Measurements from ENCODE around the gene PPP1R12B.
"Not testable (repeated sequence)": the region's sequence is repeated elsewhere in the genome, so short reads cannot be mapped to it uniquely, and the experiment has no call there.

The PPP1R12B gene

GRCh38 chr1:202483362-202483761 lies 134.9 kb downstream of the PPP1R12B start:
- POLR2A ChIA-PET; DNase-seq (ENCODE audit: low read depth, low spot score); H3K4me3 ChIP-seq (ENCODE audit: low read depth, low read length): not testable (repeated sequence)
- CTCF ChIA-PET, result interaction anchor here (0.6 to 0.9 kb wide), 2 partner anchors 22 to 143 kb away, joined by 3 read pairs; no protein-coding TSS in a partner anchor

DNA sequence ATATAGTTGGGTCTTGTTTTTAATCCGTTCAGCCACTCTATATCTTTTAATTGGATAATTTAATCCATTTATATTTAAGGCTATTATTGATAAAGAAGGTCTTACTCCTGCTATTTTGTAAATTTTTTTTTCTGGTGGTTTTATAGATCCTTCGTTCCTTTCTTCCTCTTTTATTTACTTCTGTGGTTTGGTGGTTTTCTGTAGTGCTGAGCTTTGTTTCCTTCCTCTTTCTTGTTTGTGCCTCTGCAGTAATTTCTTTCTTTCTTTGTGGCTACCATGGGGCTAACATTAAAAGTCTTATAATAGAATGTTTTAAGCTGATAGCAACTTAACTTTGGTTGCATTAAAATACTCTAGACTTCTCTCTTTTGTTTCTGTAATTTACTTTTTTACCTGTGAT lies 135.5 kb downstream of the PPP1R12B start:
- H3K4me3 ChIP-seq (ENCODE audit: low read depth, low read length); DNase-seq (ENCODE audit: low read depth, low spot score); POLR2A ChIA-PET: not testable (repeated sequence)
- CTCF ChIA-PET, result interaction anchor here (0.9 kb wide), 1 partner anchor 116 kb away, joined by 3 read pairs; no protein-coding TSS in a partner anchor

- CTCF ChIA-PET, result interaction anchor here (0.9 to 1.3 kb wide), 2 partner anchors 115 to 130 kb away, joined by 3 to 5 read pairs; no protein-coding TSS in a partner anchor
- H3K4me3 ChIP-seq (ENCODE audit: low read depth, low read length); POLR2A ChIA-PET; DNase-seq (ENCODE audit: low read depth, low spot score): not testable (repeated sequence)
These were observed 136.3 kb downstream of the PPP1R12B start for GRCh38 chr1:202484820-202485219.

DNA sequence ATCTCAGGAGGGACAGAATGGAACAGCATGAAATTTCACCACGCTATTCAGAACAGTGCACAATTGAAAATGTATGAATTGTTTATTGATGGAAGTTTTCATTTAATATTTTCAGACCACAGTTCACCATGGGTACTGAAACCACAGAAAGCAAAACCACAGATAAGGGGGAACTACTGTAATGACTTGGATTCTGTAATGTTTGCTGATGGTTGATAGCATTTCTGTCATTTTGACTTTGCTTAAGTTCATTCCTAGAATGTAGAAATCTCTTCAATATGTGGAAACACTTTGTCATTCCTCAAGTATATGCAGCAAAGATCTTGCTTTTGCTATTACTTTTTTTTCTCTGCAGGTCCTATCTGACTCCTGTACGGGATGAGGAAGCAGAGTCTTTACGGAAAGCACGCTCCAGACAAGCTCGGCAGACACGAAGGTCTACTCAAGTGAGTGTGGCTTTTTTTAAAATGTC lies 139.7 kb downstream of the PPP1R12B start:
- DNase-seq (ENCODE audit: low read depth, low spot score); H3K4me3 ChIP-seq (ENCODE audit: low read depth, low read length); POLR2A ChIA-PET: not testable (repeated sequence)
- CTCF ChIA-PET, result interaction anchor here (0.6 kb wide), 1 partner anchor 140 kb away, joined by 3 read pairs; no protein-coding TSS in a partner anchor

DNA sequence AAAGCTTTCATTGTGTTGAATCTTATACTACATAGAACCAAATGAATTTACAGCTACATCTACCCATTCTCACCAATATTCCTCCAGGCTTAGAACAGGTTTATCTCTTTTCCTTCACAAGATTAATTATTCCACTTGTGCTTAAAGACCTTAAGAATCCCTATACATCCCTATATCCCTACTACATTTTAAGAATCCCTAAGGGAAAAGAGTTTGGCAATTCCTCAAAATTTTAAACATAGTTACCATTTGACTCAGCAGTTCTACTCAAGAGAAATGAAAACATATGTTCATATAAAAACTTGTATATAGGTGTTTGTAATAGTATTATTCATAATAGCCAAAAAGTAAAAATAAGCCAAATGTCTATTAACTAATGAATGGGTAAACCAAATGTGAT lies 140.6 kb downstream of the PPP1R12B start:
- POLR2A ChIA-PET; H3K4me3 ChIP-seq (ENCODE audit: low read depth, low read length); CTCF ChIA-PET; DNase-seq (ENCODE audit: low read depth, low spot score): not testable (repeated sequence)

DNA sequence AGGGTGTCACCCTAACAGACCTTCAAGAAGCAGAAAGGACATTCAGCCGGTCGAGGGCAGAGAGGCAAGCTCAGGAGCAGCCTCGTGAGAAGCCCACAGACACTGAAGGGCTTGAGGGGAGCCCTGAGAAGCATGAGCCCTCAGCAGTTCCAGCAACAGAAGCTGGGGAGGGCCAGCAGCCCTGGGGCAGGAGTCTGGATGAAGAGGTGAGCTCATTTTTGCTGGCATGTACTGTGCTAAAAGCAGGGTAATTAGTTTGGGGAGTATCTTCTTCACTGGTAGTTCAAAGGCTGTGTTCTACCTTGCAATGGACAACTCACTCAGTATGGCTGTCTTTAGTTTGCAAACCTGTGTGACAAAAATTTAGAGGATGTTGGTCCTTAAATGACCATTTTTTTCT lies 144.6 kb downstream of the PPP1R12B start:
- POLR2A ChIA-PET; DNase-seq (ENCODE audit: low read depth, low spot score); H3K4me3 ChIP-seq (ENCODE audit: low read depth, low read length): not testable (repeated sequence)
- CTCF ChIA-PET, result interaction anchor here (1.0 to 2.1 kb wide), 4 partner anchors 29 to 122 kb away, joined by 3 to 8 read pairs (median 4); no protein-coding TSS in a partner anchor

- H3K4me3 ChIP-seq (ENCODE audit: low read depth, low read length), result no peak overlapping the region
- TF ChIP-seq, protein P1, sequence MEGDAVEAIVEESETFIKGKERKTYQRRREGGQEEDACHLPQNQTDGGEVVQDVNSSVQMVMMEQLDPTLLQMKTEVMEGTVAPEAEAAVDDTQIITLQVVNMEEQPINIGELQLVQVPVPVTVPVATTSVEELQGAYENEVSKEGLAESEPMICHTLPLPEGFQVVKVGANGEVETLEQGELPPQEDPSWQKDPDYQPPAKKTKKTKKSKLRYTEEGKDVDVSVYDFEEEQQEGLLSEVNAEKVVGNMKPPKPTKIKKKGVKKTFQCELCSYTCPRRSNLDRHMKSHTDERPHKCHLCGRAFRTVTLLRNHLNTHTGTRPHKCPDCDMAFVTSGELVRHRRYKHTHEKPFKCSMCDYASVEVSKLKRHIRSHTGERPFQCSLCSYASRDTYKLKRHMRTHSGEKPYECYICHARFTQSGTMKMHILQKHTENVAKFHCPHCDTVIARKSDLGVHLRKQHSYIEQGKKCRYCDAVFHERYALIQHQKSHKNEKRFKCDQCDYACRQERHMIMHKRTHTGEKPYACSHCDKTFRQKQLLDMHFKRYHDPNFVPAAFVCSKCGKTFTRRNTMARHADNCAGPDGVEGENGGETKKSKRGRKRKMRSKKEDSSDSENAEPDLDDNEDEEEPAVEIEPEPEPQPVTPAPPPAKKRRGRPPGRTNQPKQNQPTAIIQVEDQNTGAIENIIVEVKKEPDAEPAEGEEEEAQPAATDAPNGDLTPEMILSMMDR (IDR thresholded peaks at IDR 0.05; ENCODE audit: insufficient read depth, low read length, missing control alignments), result no peak
- ChIA-PET POLR2A (no interaction called here), CTCF (interaction anchor here (2.0 to 11.4 kb wide), 2 partner anchors 102 to 220 kb away, joined by 5 to 150 read pairs; no protein-coding TSS in a partner anchor)
- no peak for DNase-seq (ENCODE audit: low read depth, low spot score)
These were observed 150.0 kb downstream of the PPP1R12B start for GRCh38 chr1:202498542-202498941.

DNA sequence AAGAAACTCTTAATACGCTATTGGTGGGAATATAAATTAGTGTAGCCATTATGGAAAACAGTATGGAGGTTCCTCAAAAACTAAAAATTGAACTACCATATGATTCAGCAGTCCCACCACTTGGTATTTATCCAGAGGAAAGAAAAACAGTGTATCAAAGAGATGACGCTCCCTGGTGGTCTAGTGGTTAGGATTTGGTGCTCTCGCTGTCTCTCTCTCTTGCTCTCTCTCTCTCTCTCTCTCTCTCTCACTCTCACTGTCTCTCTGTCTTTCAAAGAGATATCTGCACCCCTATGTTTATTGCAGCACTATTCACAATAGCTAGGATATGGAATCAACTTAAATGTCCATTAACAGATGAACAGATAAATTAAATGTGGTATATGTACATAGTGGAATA lies 151.5 kb downstream of the PPP1R12B start:
- DNase-seq (ENCODE audit: low read depth, low spot score); POLR2A ChIA-PET; H3K4me3 ChIP-seq (ENCODE audit: low read depth, low read length): not testable (repeated sequence)
- CTCF ChIA-PET, result interaction anchor here (0.7 to 11.4 kb wide), 3 partner anchors 75 to 126 kb away, joined by 4 to 150 read pairs (median 7); no protein-coding TSS in a partner anchor

DNA sequence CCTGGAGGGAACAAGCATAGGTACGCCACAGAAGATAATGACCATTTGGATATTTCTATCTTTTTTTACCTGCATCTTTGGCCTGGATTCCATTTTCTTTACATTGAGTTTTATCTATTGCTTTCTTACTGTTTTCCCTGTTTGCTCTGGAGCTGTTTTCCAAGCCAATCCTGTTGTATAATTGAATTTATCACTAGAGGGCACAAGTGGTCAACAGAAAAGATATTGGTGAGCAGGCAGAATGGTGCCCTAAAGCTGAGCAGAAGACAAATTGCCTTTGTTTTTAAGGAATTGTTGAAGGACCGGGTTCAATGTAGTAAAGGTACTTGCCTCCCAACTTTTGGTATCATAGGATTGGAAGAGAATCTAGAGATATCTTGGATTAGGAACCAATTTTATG lies 152.8 kb downstream of the PPP1R12B start:
- ChIA-PET CTCF (interaction anchor here (0.7 to 11.4 kb wide), 19 partner anchors 42 to 218 kb away, joined by 3 to 150 read pairs (median 4); no protein-coding TSS in a partner anchor), POLR2A (no interaction called here)
- no peak overlapping the region for H3K4me3 ChIP-seq (ENCODE audit: low read depth, low read length)
- TF ChIP-seq, protein P1 (IDR thresholded peaks at IDR 0.05; ENCODE audit: insufficient read depth, low read length, missing control alignments), result peak; percentile 10
- DNase-seq (ENCODE audit: low read depth, low spot score), result no peak

DNA sequence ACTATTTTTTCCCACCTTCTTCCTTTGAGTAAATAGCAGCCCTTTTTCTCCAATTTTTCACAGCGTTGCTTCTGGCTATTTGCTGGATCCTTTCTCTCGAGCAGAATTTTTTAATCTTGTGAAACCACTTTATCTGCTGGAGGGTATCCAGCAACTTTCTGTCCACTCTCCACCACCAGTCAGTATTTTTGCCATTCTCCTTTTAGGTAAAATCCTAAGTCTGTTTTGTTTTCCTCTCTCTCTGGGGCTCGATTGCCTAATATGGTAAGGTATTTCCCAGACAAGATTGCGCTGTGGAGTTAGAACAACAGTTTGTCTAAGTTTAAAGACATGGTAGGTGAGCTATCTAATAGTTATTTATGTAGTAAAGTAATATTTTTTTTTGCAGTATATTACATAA lies 156.9 kb downstream of the PPP1R12B start:
- TF ChIP-seq, protein P1 (IDR thresholded peaks at IDR 0.05; ENCODE audit: insufficient read depth, low read length, missing control alignments), result no peak
- POLR2A ChIA-PET, result no interaction called here
- CTCF ChIA-PET, result interaction anchor here (1.3 to 11.4 kb wide), 4 partner anchors 44 to 96 kb away, joined by 4 to 150 read pairs (median 8); no protein-coding TSS in a partner anchor
- H3K4me3 ChIP-seq (ENCODE audit: low read depth, low read length), result no peak overlapping the region
- peak; percentile 50 for DNase-seq (ENCODE audit: low read depth, low spot score)

DNA sequence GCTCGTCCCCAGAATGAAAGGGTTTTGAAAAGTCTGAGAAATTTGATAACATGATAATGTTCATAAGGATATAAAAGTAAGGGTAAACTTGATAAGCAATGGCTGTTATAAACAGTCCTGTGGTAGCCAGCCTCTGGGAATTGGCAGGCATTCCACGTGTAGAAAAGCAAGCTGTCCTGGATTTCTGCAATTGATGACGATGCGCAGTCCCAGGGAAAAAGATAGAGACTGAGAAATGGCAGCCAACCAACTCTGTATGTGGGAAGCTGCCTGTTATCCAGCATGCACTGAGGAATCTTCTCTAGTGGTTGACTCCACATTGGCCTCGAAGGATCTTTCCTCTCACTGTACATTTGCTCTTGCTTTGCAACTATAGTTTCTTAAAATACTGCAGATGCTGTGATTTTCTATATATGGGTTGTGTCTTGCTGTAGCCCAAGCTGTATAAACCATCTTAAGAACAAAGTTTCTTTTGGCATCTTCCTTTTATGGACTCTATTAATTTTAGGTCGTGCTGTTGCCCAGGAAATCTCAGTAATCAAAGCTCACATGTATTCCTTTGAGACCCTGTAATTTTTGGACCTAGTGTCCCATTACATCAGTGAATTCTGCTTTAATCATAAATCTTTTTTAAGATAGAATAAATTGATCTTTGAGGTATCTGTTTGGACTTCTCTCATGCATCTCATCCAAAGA lies 157.5 kb downstream of the PPP1R12B start:
- CTCF ChIA-PET, result interaction anchor here (1.3 to 11.4 kb wide), 4 partner anchors 45 to 119 kb away, joined by 4 to 150 read pairs (median 5); no protein-coding TSS in a partner anchor
- POLR2A ChIA-PET; DNase-seq (ENCODE audit: low read depth, low spot score): not testable (repeated sequence)

GRCh38 chr1:202508863-202509262 lies 160.4 kb downstream of the PPP1R12B start:
- CTCF ChIA-PET, result interaction anchor here (1.2 kb wide), 1 partner anchor 63 kb away, joined by 3 read pairs; no protein-coding TSS in a partner anchor
- H3K4me3 ChIP-seq (ENCODE audit: low read depth, low read length); POLR2A ChIA-PET; DNase-seq (ENCODE audit: low read depth, low spot score): not testable (repeated sequence)

More for the DNA sequence above, 157.5 kb downstream of the PPP1R12B start:
- H3K4me3 ChIP-seq (ENCODE audit: low read depth, low read length), result not testable (repeated sequence)

DNA sequence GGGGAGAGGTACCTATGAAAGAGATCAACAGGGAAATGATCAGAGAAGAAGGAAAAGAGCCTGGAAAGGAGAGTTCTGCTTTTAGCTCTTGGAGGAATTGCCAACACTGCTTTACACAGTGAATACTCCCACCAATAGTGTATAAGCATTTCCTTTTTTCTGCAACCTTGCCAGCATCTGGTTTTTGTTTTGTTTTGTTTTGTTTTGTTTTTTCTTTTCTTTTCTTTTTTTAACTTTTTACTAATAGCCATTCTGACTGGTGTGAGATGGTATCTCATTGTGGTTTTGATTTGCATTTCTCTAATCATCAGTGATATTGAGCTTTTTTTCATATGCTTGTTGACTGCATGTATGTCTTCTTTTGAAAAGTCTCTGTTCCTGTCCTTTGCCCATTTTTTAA lies 165.4 kb downstream of the PPP1R12B start:
- H3K4me3 ChIP-seq (ENCODE audit: low read depth, low read length); POLR2A ChIA-PET; DNase-seq (ENCODE audit: low read depth, low spot score); CTCF ChIA-PET: not testable (repeated sequence)

All from AG04449 (cell line).